GM12878 (cell line): ENCODE results near the gene SCGB1A1. TPM values are rescaled to one million over a fixed set of nuclear protein-coding genes. Genes with fewer than 3 reads are reported as not detected.
A peak's percentile ranks its signal among the peaks of the same experiment; 100 is the strongest.

Source experiments
- ATAC-seq: fragments of 200-7000 bp; cut with Tn5 transposase; 3 replicates; pipeline ENCODE4 v1.9.1; 2020; ENCODE audit warnings: mild to moderate bottlenecking, moderate library complexity
- BruUV-seq: library from RNA; stranded (reverse); fragments of 400-500 nt; replicated peaks from 2 replicates; lab custom pipeline; 2021; lab: Mats Ljungman, UMichigan
- CTCF ChIA-PET: fragments of 300-600 bp; sonication (Branson Sonifier 250); formaldehyde crosslinking; extraction: SDS; loops from one replicate; lab custom pipeline; 2021; ENCODE audit warnings: inconsistent platforms; lab: Yijun Ruan, JAX
- POLR2A ChIA-PET: fragments of 350-600 bp; formaldehyde crosslinking; extraction: SDS; loops from one replicate; lab custom pipeline; 2021; ENCODE audit warnings: inconsistent platforms; lab: Charles Lee
- RAD21 ChIA-PET: fragments of 300-600 bp; sonication (Branson Sonifier 250); formaldehyde crosslinking; loops from one replicate; lab custom pipeline; 2023; ENCODE audit warnings: antibody characterized with exemption; ENCODE audit not compliant: unreplicated experiment; lab: Charles Lee
- SMC1A ChIA-PET: fragments of 300-600 bp; sonication (Branson Sonifier 250); formaldehyde crosslinking; loops from one replicate; lab custom pipeline; 2023; ENCODE audit not compliant: unreplicated experiment, uncharacterized antibody; lab: Charles Lee
- DNase-seq: peaks from one replicate; pipeline ENCODE4 v3.0.0-alpha.2; 2011; ENCODE audit warnings: low read depth, low spot score
- FAIRE-seq: peaks from 3 replicates; lab custom pipeline; 2011; peaks lifted over from hg19 to GRCh38; lab: Jason Lieb, UNC
- H2AFZ ChIP-seq: 2 replicates; pipeline ENCODE4 v1.6.0; 2011; ENCODE audit warnings: low read depth, low read length, control low read depth; ENCODE audit not compliant: control insufficient read depth
- H3K27ac ChIP-seq: 2 replicates; pipeline ENCODE4 v1.5.1; 2011; ENCODE audit warnings: control low read depth; ENCODE audit not compliant: control insufficient read depth, insufficient read depth
- H3K27me3 ChIP-seq, 2 experiments: replicated peaks in 1 of 2; 2 replicates each; pipeline versions ENCODE4 v1.6.0 to v1.6.1; 2011; ENCODE audit warnings: low read length in 1 of 2; ENCODE audit not compliant: control insufficient read depth in 2 of 2, insufficient read depth in 2 of 2
- H3K36me3 ChIP-seq, 2 experiments: 2 replicates each; pipeline ENCODE4 v1.5.1; 2011; ENCODE audit warnings: low read length in 1 of 2; ENCODE audit not compliant: control insufficient read depth in 2 of 2, insufficient read depth in 2 of 2
- H3K4me1 ChIP-seq: 2 replicates; pipeline ENCODE4 v1.6.1; 2011; ENCODE audit warnings: mild to moderate bottlenecking, low read length, moderate library complexity, mixed read lengths; ENCODE audit not compliant: control insufficient read depth, insufficient read depth
- H3K4me2 ChIP-seq: 2 replicates; pipeline ENCODE4 v1.6.0; 2011; ENCODE audit warnings: control low read depth; ENCODE audit not compliant: control insufficient read depth, insufficient read depth
- H3K4me3 ChIP-seq: fragments of 200-600 bp; sonication (generic); 2 replicates; pipeline ENCODE4 v1.5.1; 2016
- H3K79me2 ChIP-seq: 2 replicates; pipeline ENCODE4 v1.6.0; 2011; ENCODE audit warnings: low read length; ENCODE audit not compliant: control insufficient read depth, insufficient read depth
- H3K9ac ChIP-seq: 2 replicates; pipeline ENCODE4 v1.8.0; 2011; ENCODE audit warnings: low read length, control low read depth, mixed read lengths; ENCODE audit not compliant: control insufficient read depth, insufficient read depth
- H3K9me3 ChIP-seq: replicated peaks from 3 replicates; pipeline ENCODE4 v1.5.1; 2011; ENCODE audit warnings: mild to moderate bottlenecking, low read length; ENCODE audit not compliant: control insufficient read depth, insufficient read depth
- H4K20me1 ChIP-seq: 2 replicates; pipeline ENCODE4 v1.6.0; 2011; ENCODE audit not compliant: control insufficient read depth, insufficient read depth
- EZH2 ChIP-seq: IDR thresholded peaks from 2 replicates; pipeline ENCODE4 v1.6.1; 2012; ENCODE audit warnings: low read depth, mild to moderate bottlenecking, control low read depth, inconsistent platforms, low read length, borderline replicate concordance; ENCODE audit not compliant: control insufficient read depth
- MEF2B ChIP-seq: fragments of 450-650 bp; IDR thresholded peaks from 2 replicates; pipeline ENCODE4 v1.6.1; 2018; ENCODE audit warnings: mild to moderate bottlenecking, moderate library complexity; ENCODE audit not compliant: partially characterized antibody, poor library complexity, severe bottlenecking
- NFXL1 ChIP-seq: fragments of 450-650 bp; IDR thresholded peaks from 2 replicates; pipeline ENCODE4 v1.6.1; 2017; ENCODE audit warnings: antibody characterized with exemption, mild to moderate bottlenecking, borderline replicate concordance
- NFYA ChIP-seq: IDR thresholded peaks from 2 replicates; pipeline ENCODE4 v1.6.1; 2011; ENCODE audit warnings: low read depth, mild to moderate bottlenecking, low read length, improper control_type of control experiment, borderline replicate concordance
- PKNOX1 ChIP-seq: fragments of 450-650 bp; IDR thresholded peaks from 2 replicates; pipeline ENCODE4 v1.6.1; 2016; ENCODE audit warnings: mild to moderate bottlenecking
- RB1 ChIP-seq: fragments of 450-650 bp; formaldehyde crosslinking; IDR thresholded peaks from 2 replicates; pipeline ENCODE4 v1.6.1; 2017; ENCODE audit warnings: mild to moderate bottlenecking, borderline replicate concordance
- SMARCA5 ChIP-seq: fragments of 450-650 bp; IDR thresholded peaks from 2 replicates; pipeline ENCODE4 v1.6.1; 2017; ENCODE audit warnings: mild to moderate bottlenecking
- SMC3 ChIP-seq: IDR thresholded peaks from 2 replicates; pipeline ENCODE4 v1.6.1; 2011; ENCODE audit warnings: low read length, improper control_type of control experiment, borderline replicate concordance
- ZBED1 ChIP-seq: IDR thresholded peaks from 2 replicates; pipeline ENCODE4 v1.6.1; 2016; ENCODE audit warnings: borderline replicate concordance
- WGBS: methylation state at CpG from one replicate; pipeline ENCODE4 v1.1.6; 2016; ENCODE audit warnings: low lambda C conversion rate; ENCODE audit not compliant: insufficient replicate concordance, insufficient coverage; ENCODE audit errors: missing lambda C conversion rate; 5-methylcytosine and 5-hydroxymethylcytosine counted together
- in situ Hi-C: fragments of 300-500 bp; cut with MboI; formaldehyde crosslinking; loops from 9 replicates; pipeline ENCODE4 v1.14.3; 2018; ENCODE audit warnings: mixed read lengths
- intact Hi-C: fragments of 100-400 bp; cut with micrococcal nuclease; formaldehyde crosslinking; loops from one replicate; pipeline ENCODE4 v1.14.2; 2022; ENCODE audit not compliant: unreplicated experiment
- polyA plus RNA-seq, 11 experiments: library from polyadenylated mRNA; depleted of rRNA in 4 of 11; unstranded in 6 of 11; stranded (reverse) in 5 of 11; fragments of >200 nt; fragmentation: Nextera tagmentation in 4 of 11; fragmentation: Illumina TruSeq in 1 of 11; extraction: Ambion mirVana in 4 of 11; extraction: Trizol in 1 of 11; gene quantifications; 1 replicate in 1 of 11; 2 replicates in 10 of 11; pipeline versions ENCODE4 v1.2.1 to v1.2.3, GENCODE V29; 2011 to 2016; ENCODE audit warnings: inconsistent platforms in 2 of 11, missing spikeins in 2 of 11, low read depth in 1 of 11
- total RNA-seq, 4 experiments: library from RNA; depleted of rRNA in 3 of 4; stranded (reverse); fragments of >200 nt in 3 of 4; fragmentation: Illumina TruSeq in 1 of 4; extraction: Trizol in 1 of 4; gene quantifications; 2 replicates each; pipeline versions ENCODE4 v1.2.1 to v1.2.3, GENCODE V29; 2013 to 2021

Gene SCGB1A1
- total and polyA plus RNA-seq, 10 of the 15 experiments (the other 5 are each of a cell fraction or from before 2014, with no cell fraction given) = not detected

- TF ChIP-seq MEF2B (no peak), SMARCA5 (no peak), ZBED1 (no peak), NFXL1 (no peak), PKNOX1 (no peak), SMC3 (no peak), EZH2 (no peak), NFYA (no peak)
Measured at GRCh38 chr11:62433904-62434276, 15.1 kb downstream of the SCGB1A1 start (continued).

DNA sequence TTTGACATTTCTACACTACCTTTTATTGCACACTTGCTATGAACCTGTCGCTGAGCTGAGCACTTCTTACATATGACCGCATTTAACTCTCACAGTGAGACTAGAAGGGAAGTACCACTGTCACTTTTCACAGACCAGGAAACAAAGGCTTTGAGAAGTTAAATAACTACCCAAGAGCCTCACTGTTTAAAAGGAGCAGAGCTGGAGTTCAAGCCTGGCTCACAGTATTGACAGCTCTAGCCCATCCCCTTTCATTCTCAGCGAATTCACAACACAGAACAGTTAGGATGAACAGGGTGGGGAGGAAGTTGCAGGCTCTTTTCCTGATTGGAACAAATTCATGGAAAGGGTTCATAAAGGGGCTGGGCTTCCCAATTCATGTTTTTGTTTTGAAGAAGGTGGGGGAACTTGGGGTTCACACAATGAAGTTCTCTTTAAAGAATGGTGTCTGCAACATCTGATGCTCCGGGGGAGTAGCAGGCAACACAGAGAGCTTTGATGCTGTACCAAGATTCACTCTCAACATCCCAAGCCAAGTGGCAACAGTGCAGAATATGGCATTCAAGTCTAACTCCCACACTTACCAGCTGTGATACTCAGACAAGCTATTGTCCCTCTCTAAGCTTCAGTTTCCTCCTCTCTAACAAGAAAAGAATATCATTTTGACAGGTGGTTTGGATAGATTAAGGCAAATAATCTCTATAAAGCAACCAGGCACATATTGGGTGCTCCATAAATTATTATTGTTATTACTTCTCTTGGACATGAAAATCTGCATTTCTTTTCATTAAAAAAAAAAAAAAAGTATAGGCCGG, 17.2 kb downstream of the SCGB1A1 start:
- BruUV-seq = no TSS peak
- Histone ChIP-seq H3K27me3 (no peaks in the 10 kb centered on the region), H3K4me2 (no peak overlapping the region), H3K9ac (no peak overlapping the region), H4K20me1 (no peaks in the 10 kb centered on the region), H3K79me2 (no peaks in the 10 kb centered on the region), H3K27ac (no peak overlapping the region), H3K4me1 (no peaks in the 10 kb centered on the region), H3K36me3 (no peaks in the 10 kb centered on the region), H3K9me3 (no peaks in the 10 kb centered on the region), H2AFZ (no peak overlapping the region), H3K4me3 (no peak overlapping the region)
- ChIA-PET POLR2A (interaction anchor here (0.5 to 1.4 kb wide), 6 partner anchors 11 to 426 kb away, joined by 3 to 6 read pairs (median 3); no protein-coding TSS in a partner anchor), RAD21 (interaction anchor here (1.3 kb wide), 1 partner anchor 11 kb away, joined by 5 read pairs; no protein-coding TSS in a partner anchor), CTCF (interaction anchor here (1.0 to 2.1 kb wide), 3 partner anchors 7 to 109 kb away, joined by 3 to 11 read pairs (median 3); no protein-coding TSS in a partner anchor), SMC1A (interaction anchor here (0.7 to 2.4 kb wide), 4 partner anchors 9 to 123 kb away, joined by 3 to 9 read pairs (median 6); no protein-coding TSS in a partner anchor)
- in situ Hi-C loops (no loop called here), intact Hi-C loops (no loop called here)
- WGBS = 55% methylated on average over 5 of the region's 5 CpGs
- peak; percentile 55; the same call in 2 of the 3 replicates for ATAC-seq
- TF ChIP-seq RB1 (no peak), PKNOX1 (no peak)
- no peak for DNase-seq
- FAIRE-seq = no peak
